Skin of body (tissue), 2 donors: Measurements from ENCODE around the gene RAET1G. TPM values are rescaled to one million over a fixed set of nuclear protein-coding genes. Genes with fewer than 3 reads are reported as not detected.

Experiments used
- DNase-seq: peaks from one replicate; lab custom pipeline; 2025; lab: John Stamatoyannopoulos, UW
- total RNA-seq: library from RNA; depleted of rRNA; stranded (reverse); fragments of >200 nt; gene quantifications from one replicate; pipeline ENCODE4 v1.2.3, GENCODE V29; 2014

Gene RAET1G
- total RNA-seq, 1 donor from 2014 or later = 0.79 TPM

DNA sequence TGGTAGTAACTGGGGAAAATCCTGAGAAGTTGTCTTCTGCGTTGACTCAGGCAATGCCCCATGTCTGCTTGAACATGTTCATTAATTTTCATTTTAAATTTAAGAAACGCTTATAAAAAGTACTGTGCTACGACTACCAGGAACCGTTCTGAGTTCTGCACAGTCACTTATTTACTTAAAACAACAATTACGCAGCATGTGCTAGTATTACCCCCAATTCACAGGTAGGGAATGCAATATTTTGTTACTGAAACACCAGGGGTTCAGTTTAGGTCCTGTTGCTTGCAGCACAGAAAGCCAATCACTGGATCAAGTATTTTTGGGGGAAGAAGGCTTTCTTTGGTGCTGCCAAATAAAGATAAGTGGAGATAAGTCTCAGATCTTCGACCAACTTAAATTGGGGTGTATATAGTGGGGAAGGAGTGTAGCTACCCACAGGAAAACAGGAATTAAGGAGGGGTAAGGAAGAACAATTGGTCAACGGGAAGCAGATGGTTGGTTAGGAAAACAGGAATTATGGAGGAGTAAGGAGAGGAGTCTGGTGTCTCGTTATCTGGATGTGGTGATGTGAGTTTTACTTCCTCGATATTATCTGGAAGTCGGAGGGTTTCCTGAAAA, 53.5 kb downstream of the RAET1G start:
- no peak for DNase-seq

DNA sequence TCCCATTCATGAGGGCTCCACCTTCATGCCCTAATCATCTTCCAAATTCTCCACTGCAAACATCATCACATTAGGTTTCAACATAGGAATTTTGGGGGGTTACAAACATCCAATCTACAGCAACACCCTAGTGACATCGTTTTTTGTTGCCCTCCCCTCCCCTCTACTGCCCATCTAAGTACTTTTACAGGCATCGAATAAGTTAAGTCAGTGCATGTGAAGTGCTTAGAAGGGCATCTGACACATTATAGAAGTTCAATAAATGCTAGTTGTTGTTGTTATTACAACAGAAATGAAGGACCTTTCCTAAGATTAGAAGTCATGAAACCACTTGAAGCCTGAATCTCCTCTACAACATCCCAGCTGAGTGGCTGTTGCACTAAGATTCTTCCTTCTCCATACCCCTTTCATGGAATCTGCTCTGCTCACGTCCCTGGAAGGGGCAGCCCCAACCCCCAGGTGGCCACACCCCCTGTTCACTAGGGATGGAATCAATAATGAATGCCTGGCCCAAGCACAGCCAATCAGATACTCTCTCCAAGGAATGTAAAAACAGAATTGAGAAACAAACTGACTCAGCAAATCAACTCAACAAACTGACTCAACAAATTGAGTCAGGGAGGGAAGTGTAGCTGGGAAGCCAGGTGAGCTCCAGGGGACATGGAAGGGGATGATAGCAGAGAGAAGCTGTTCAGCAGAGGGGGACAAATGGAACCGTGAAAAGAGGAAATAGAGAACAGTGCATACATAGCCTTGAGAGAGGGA, 54.9 kb downstream of the RAET1G start:
- no peak for DNase-seq

Other genes starting within 250 kb of the RAET1G start
- 24.0 TPM for gene LATS1, start 205.0 kb downstream of the RAET1G start, total RNA-seq
- 17.8 TPM for gene NUP43, start 176.6 kb downstream of the RAET1G start, total RNA-seq
- 52.4 TPM for gene PCMT1, start 173.4 kb downstream of the RAET1G start, total RNA-seq
- gene LRP11, start 58.8 kb downstream of the RAET1G start, total RNA-seq = 29.1 TPM
- 3.3 TPM for gene RAET1E, start 25.0 kb downstream of the RAET1G start, total RNA-seq
- 0.89 TPM for gene ULBP2, start 18.9 kb upstream of the RAET1G start, total RNA-seq
- gene ULBP1, start 40.8 kb upstream of the RAET1G start, total RNA-seq = 0.69 TPM
- 2.8 TPM for gene RAET1L, start 102.4 kb upstream of the RAET1G start, total RNA-seq
- gene ULBP3, start 146.0 kb upstream of the RAET1G start, total RNA-seq = 3.9 TPM
- 18.3 TPM for gene PPP1R14C, start 219.9 kb upstream of the RAET1G start, total RNA-seq